Prostate gland (tissue), 2 donors: ENCODE measurements around the gene MEF2A.

Experiments used
- POLR2A ChIP-seq: fragments of 450-650 bp; IDR thresholded peaks from one replicate; pipeline ENCODE4 v1.6.1; 2016; ENCODE audit warnings: antibody characterized with exemption, mild to moderate bottlenecking
- POLR2AphosphoS5 ChIP-seq: sonication (generic); formaldehyde crosslinking; IDR thresholded peaks from one replicate; pipeline ENCODE4 v1.6.1; 2017; ENCODE audit warnings: antibody characterized with exemption
- TF ChIP-seq, protein P1 (sequence below), 4 experiments: fragments of 200-600 bp in 2 of 4; fragments of 450-650 bp in 2 of 4; sonication (generic) in 2 of 4; IDR thresholded peaks; 1 replicate in 3 of 4; 2 replicates in 1 of 4; pipeline ENCODE4 v1.5.1; 2016 to 2019; ENCODE audit warnings: antibody characterized with exemption in 4 of 4, mild to moderate bottlenecking in 2 of 4, moderate library complexity in 2 of 4

DNA sequence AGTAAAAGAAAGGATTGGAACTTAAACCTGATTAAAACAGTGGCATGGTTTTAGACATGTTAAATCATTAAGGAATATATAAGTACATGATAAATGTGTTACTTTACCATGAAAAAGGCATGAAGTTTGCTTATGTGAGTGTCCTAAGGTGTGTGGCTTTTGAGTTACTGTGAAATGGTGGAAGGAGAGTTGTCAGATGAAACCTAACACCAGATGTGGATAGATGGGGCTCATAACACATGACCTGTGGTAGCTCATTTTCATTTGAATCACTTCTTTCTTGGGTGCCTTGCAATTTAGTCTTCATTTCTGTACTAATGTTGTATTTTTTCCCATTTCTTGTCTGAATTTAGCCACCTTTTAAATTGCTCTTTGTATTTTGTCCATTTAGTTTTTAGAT, 13.0 kb downstream of the MEF2A start:
- TF ChIP-seq POLR2A (no peak), POLR2AphosphoS5 (no peak)
- TF ChIP-seq, protein P1, sequence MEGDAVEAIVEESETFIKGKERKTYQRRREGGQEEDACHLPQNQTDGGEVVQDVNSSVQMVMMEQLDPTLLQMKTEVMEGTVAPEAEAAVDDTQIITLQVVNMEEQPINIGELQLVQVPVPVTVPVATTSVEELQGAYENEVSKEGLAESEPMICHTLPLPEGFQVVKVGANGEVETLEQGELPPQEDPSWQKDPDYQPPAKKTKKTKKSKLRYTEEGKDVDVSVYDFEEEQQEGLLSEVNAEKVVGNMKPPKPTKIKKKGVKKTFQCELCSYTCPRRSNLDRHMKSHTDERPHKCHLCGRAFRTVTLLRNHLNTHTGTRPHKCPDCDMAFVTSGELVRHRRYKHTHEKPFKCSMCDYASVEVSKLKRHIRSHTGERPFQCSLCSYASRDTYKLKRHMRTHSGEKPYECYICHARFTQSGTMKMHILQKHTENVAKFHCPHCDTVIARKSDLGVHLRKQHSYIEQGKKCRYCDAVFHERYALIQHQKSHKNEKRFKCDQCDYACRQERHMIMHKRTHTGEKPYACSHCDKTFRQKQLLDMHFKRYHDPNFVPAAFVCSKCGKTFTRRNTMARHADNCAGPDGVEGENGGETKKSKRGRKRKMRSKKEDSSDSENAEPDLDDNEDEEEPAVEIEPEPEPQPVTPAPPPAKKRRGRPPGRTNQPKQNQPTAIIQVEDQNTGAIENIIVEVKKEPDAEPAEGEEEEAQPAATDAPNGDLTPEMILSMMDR (IDR thresholded peaks at IDR 0.05) = no peak
